ENCODE results near the gene PARP8. TPM values are rescaled to one million over a fixed set of nuclear protein-coding genes. Genes with fewer than 3 reads are reported as not detected.
A peak's percentile ranks its signal among the peaks of the same experiment; 100 is the strongest.

Gene PARP8
- total RNA-seq, 1 donor: 30.8 TPM

- H3K27me3 ChIP-seq (ENCODE audit: insufficient read depth, low read length): no peaks in the 10 kb centered on the region
- H3K36me3 ChIP-seq (ENCODE audit: insufficient read depth, low read length): no peaks in the 10 kb centered on the region
- no peak overlapping the region for H3K4me2 ChIP-seq (ENCODE audit: insufficient read depth, low read length)
- no peak overlapping the region for H2AFZ ChIP-seq (ENCODE audit: low read length)
- no peak for DNase-seq (ENCODE audit: insufficient read length, low spot score, missing footprints)
- H4K20me1 ChIP-seq (ENCODE audit: insufficient read depth, low read length): no peaks in the 10 kb centered on the region
- no peak overlapping the region for H3K4me3 ChIP-seq (ENCODE audit: insufficient read depth, low read length)
- no peaks in the 10 kb centered on the region for H3K79me2 ChIP-seq (ENCODE audit: insufficient read depth, low read length)
- no peak for TF ChIP-seq CTCF (IDR thresholded peaks at IDR 0.05; ENCODE audit: extremely low read depth, low read depth, low read length)
- H3K27ac ChIP-seq (ENCODE audit: low read depth, low read length): no peak overlapping the region
- no peaks in the 10 kb centered on the region for H3K9me3 ChIP-seq (ENCODE audit: low read depth, low read length)
- no peaks in the 10 kb centered on the region for H3K4me1 ChIP-seq (ENCODE audit: insufficient read depth, low read length)
Observed at GRCh38 chr5:50647726-50648125, 18.7 kb upstream of the PARP8 start.

- no peak for DNase-seq (ENCODE audit: insufficient read length, low spot score, missing footprints)
- Histone ChIP-seq H2AFZ (ENCODE audit: low read length) (no peak overlapping the region), H3K36me3 (ENCODE audit: insufficient read depth, low read length) (no peaks in the 10 kb centered on the region), H3K27me3 (ENCODE audit: insufficient read depth, low read length) (no peaks in the 10 kb centered on the region), H3K27ac (ENCODE audit: low read depth, low read length) (no peak overlapping the region), H3K9me3 (ENCODE audit: low read depth, low read length) (no peaks in the 10 kb centered on the region), H4K20me1 (ENCODE audit: insufficient read depth, low read length) (no peaks in the 10 kb centered on the region), H3K4me3 (ENCODE audit: insufficient read depth, low read length) (no peak overlapping the region), H3K4me2 (ENCODE audit: insufficient read depth, low read length) (no peak overlapping the region), H3K4me1 (ENCODE audit: insufficient read depth, low read length) (no peaks in the 10 kb centered on the region), H3K79me2 (ENCODE audit: insufficient read depth, low read length) (no peaks in the 10 kb centered on the region)
- TF ChIP-seq CTCF (IDR thresholded peaks at IDR 0.05; ENCODE audit: extremely low read depth, low read depth, low read length): no peak
Observed at GRCh38 chr5:50653946-50654345, 12.5 kb upstream of the PARP8 start.

- Histone ChIP-seq H3K27ac (ENCODE audit: low read depth, low read length) (no peak overlapping the region), H3K79me2 (ENCODE audit: insufficient read depth, low read length) (no peaks in the 10 kb centered on the region), H4K20me1 (ENCODE audit: insufficient read depth, low read length) (no peaks in the 10 kb centered on the region), H3K36me3 (ENCODE audit: insufficient read depth, low read length) (no peaks in the 10 kb centered on the region), H2AFZ (ENCODE audit: low read length) (no peak overlapping the region), H3K9me3 (ENCODE audit: low read depth, low read length) (no peaks in the 10 kb centered on the region), H3K4me3 (ENCODE audit: insufficient read depth, low read length) (no peak overlapping the region), H3K4me1 (ENCODE audit: insufficient read depth, low read length) (no peaks in the 10 kb centered on the region), H3K27me3 (ENCODE audit: insufficient read depth, low read length) (no peaks in the 10 kb centered on the region), H3K4me2 (ENCODE audit: insufficient read depth, low read length) (no peak overlapping the region)
- TF ChIP-seq CTCF (IDR thresholded peaks at IDR 0.05; ENCODE audit: extremely low read depth, low read depth, low read length): no peak
- no peak for DNase-seq (ENCODE audit: insufficient read length, low spot score, missing footprints)
Observed at GRCh38 chr5:50655067-50655809, 11.2 kb upstream of the PARP8 start.

GRCh38 chr5:50655810-50656205 lies 10.6 kb upstream of the PARP8 start:
- no peaks in the 10 kb centered on the region for H3K9me3 ChIP-seq (ENCODE audit: low read depth, low read length)
- no peak overlapping the region for H2AFZ ChIP-seq (ENCODE audit: low read length)
- no peaks in the 10 kb centered on the region for H3K79me2 ChIP-seq (ENCODE audit: insufficient read depth, low read length)
- H3K4me2 ChIP-seq (ENCODE audit: insufficient read depth, low read length): no peak overlapping the region
- H3K4me1 ChIP-seq (ENCODE audit: insufficient read depth, low read length): no peaks in the 10 kb centered on the region
- no peaks in the 10 kb centered on the region for H3K36me3 ChIP-seq (ENCODE audit: insufficient read depth, low read length)
- TF ChIP-seq CTCF (IDR thresholded peaks at IDR 0.05; ENCODE audit: extremely low read depth, low read depth, low read length): no peak
- H3K4me3 ChIP-seq (ENCODE audit: insufficient read depth, low read length): no peak overlapping the region
- peak; percentile 9 for DNase-seq (ENCODE audit: insufficient read length, low spot score, missing footprints)
- no peaks in the 10 kb centered on the region for H4K20me1 ChIP-seq (ENCODE audit: insufficient read depth, low read length)
- no peaks in the 10 kb centered on the region for H3K27me3 ChIP-seq (ENCODE audit: insufficient read depth, low read length)
- no peak overlapping the region for H3K27ac ChIP-seq (ENCODE audit: low read depth, low read length)

Data from osteoblast (primary cell).